Measurements from ENCODE around the gene WNT5A.

WNT5A gene

DNA sequence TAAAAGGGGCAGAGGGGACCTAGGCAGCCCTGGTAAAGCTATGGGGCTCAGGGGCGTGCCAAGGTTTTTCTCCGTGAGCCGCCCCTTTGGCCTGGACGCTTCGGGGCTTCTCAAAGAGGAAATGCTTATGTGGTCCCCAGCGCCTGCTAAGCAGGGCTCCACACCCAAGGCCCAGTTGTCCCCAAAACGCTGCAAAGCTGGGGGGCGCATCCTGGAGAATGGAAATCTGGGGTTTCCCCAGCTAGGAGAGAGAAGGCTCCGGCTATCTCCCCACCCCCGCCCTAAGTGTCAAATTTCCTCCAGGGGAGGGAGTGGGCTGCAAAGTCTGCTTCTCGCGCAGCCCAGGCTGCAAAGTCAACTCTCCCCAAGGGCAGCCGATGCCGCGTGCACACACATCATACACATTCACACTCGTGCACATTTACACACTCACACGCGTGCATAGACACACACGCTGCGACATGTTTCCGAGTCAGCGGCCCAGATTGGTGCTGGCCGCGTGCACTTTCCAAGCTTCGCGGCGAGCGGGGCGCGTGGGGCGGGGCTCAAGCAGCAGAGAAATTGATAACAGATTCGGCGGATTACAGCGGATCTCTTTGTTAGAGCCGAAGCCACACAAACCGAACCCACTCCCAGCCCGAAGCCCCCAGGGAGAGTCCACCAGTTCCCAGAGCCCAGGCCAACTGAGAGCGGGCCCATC lies 4.5 kb downstream of the WNT5A start:
- DNase-seq (ENCODE audit: low spot score) (no peak), FAIRE-seq (no peak)

DNA sequence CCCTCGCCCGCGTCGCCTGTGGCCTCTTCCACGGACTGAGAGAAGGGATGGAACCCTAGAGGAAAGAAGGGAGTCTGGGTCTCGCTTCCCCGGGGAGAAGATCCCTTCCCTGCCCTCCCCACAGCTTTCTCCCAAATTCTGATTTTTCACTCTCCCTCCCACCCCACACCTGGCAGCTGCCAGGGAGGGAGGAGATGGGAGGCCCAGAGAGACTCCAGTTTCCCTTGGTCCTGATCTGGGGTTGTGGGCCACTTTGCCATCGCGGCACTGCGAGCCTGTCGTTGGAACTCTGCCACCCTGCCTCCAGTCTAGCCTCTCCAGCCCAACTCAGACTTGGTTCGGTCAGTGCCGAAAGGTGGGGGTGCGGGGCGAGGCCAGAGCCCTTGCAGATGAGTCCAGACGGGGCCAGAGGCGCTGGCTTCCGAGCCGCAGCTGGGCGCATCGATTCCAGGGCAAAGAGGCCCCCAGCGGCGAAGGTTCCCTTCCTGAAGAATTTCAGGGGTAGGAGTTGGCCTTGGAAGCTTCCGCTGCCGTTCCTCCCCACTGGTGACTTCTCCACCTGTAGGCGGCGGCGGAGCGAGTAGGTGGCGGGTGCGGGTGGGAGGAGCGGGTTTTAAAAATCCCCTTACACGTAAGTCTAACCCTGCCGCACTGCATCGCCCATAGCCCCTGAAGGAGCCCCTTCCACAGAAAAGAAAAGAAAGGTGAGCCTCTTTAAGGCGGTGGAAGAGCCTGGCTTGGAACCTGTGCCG lies 5.2 kb downstream of the WNT5A start:
- no peak for FAIRE-seq
- no peak for DNase-seq (ENCODE audit: low spot score)

DNA sequence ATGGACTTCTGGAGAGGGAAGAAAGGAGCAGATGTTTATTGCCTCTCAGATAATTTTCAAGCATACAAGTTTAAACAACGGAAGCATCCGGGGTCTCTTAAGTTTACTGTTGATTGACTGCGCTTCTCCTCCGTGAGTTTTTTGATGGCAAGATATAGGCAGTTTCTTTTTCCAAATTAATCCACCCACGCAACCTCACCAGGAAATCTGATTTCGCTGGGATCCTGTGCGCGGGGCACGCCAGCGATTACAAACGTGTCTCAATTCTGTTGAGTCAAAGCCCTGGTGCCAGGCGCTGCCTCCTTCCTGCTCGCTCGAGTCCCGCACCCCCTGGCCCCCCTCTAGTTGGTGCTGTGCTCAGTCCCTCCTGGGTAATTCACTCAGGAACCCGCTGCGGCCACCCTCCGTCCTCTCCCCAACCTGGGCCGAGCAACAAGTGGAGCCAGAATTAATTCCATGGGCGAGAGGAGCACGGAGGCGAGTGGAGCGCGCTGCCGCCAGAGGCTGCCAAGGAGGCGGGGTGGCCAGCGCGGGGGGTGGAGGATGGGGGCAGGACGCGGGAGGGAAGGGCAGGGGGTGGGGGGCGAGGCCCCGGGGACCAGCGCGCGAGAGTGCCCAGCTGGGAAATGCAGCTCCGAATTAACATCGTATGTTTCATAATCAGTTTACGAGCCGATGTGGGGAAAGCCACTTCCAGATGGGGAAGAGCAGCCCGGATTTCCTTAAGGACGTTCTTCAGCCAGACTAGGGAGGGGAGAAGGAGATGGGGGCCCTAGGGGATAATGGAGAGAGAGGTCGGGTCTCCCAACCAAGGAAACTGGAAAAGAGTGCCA lies 6.0 kb downstream of the WNT5A start:
- DNase-seq (ENCODE audit: low spot score) (peak; percentile 38), FAIRE-seq (no peak)

DNA sequence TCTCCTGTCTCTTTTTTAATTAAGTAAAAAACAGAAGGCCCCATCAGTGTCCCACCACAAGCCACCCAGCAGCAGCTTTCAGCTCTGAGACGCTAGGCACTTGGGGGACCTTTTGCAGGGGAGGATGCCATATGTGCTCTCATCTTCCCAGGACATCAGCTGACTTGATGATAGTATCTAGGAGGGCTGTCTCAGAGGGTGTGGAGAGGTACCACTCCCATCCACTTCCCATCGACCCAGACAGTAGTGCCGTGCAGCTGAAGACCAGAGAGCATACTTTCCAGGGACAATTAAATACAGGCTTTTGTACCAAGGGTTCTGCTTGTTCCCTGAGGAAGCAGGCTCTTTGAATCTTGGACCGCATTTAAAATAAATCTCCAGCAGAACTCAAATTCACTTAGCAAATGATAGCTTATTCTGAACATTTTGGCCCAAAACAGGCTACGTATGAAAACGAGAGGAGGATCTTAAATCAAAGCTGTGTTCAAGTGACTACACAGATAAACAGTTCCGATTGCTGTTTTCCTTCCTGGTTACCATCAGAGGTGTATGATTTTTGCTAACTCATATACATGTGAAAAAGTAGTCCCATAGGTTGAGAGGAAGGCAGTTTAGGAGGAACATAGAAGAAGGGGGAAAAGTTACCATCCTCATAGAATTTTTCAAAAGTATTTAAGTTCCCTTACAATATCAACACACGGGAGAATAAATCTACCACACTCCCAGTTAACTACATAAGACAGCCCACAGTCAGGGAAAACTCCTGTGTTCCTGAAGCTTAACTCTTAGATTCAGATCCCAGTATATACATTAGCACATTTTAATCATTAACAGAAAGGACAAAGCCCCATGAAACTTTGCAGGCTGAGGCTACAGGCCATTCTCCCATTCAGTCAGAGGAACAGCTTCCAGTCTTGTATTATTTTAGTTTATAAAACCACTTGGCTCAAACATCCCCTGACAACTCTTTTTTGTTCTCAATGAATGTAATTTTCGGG lies 9.5 kb downstream of the WNT5A start:
- FAIRE-seq (no peak), DNase-seq (ENCODE audit: low spot score) (no peak)

DNA sequence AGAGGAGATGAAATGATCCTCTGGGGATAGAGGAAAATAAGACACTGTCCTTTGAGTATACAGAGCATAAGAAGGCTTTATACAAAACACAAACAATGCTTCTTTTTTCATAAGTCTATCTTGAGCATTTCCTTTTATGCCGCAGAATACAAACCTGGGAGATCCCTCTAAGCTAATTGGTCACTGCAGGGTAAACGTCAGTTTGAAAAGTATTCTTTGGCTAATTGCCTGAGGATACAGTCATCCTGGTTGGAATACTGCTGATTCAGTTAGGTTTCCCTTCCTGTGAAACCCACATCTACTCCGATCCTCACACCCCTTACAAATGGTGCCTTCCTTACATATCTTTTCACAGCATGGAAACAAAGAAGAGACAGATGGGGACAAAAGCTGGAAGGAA lies 10.6 kb downstream of the WNT5A start:
- DNase-seq (ENCODE audit: low spot score), result no peak

DNA sequence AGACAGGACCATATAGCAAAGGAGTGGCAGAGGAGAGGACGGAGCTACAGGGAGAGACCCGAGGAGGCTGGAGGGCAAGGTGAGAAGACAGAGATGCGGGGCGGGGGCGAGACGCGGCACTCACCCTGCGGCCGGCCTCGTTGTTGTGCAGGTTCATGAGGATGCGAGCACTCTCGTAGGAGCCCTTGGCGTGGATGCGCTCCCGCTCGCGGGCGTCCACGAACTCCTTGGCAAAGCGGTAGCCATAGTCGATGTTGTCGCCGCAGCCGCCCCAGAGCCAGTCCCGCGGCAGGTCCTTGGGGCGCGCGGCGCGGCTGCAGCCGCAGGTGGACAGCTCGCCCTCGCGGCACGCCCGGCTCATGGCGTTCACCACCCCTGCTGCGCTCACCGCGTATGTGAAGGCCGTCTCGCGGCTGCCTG lies 12.9 kb downstream of the WNT5A start:
- DNase-seq (ENCODE audit: low spot score) (no peak), FAIRE-seq (no peak)

More for the DNA sequence above, 10.6 kb downstream of the WNT5A start:
- no peak for FAIRE-seq

DNA sequence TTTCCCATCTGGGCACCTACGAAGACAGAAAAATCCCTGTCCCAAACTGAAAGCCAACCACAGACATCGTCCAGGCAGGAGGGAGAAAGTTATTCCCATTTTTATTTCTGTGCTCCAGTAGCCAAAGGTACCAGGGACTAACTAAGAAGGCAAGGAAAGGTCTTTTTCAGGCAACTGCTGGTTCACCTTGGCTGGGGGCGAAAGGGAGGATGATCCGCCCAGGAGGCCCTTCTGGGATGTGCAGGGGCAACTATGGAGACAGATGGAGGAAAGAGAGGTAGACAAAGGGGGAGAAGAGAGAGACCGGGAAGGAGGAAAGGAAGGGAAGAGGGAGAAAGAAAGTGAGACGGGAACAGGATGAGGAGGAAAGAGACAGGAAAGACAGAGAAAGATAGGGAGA lies 13.3 kb downstream of the WNT5A start:
- no peak for DNase-seq (ENCODE audit: low spot score)
- FAIRE-seq, result no peak

DNA sequence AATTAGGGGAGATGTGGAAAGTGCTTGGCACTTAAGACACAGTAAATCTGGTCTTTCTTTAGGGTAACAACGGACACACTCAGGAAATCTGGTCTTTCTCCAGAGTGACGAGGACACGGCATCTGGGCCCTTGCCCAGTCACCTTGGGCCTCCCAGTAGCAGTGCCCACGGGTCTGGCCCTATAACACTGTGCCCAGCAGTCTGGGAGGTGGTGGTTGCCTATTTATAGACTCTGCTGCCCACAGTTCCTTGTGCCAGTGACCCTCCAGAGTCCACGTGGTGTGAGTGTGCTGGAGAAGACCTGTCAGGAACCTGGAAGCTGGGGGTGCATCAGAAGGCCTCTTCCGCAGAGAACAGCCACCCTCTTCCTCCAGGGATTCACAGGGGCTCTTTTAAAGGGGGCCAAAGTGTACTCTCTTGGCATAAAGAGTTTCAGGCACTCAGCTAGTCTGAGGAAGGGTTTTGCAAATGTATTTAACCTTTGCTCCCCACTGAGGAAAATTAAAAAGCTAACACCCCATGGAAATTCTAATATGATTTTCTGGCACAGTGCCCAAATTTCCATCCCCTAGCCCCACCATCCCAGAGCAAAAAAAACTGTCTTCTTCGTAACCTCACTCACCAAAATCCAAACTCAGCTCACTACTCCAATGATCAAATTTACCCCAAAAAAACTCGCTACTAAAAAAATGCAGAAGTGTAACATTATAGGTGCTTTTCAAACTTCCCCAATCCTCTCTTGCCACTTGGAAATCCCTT lies 15.4 kb downstream of the WNT5A start:
- DNase-seq (ENCODE audit: low spot score) (no peak), FAIRE-seq (no peak)

DNA sequence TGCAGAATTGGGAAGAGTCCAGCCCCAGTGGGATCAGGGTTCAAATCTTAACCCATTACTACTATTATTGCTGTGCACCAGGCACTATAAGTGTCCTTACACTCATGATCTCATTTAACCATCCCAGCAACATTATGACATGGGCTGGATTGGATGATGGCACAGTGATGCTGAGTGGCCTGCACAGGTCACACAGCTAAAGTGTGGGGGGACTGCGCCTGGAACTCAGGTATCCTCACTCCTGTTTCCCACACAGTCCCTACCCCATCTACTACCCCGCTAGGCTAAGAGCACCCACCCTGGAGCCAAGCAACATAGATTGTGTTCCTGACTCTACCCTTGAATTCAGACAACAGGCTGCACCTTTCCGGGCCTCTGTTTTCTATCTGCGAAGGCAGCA lies 16.0 kb downstream of the WNT5A start:
- FAIRE-seq, result no peak

DNA sequence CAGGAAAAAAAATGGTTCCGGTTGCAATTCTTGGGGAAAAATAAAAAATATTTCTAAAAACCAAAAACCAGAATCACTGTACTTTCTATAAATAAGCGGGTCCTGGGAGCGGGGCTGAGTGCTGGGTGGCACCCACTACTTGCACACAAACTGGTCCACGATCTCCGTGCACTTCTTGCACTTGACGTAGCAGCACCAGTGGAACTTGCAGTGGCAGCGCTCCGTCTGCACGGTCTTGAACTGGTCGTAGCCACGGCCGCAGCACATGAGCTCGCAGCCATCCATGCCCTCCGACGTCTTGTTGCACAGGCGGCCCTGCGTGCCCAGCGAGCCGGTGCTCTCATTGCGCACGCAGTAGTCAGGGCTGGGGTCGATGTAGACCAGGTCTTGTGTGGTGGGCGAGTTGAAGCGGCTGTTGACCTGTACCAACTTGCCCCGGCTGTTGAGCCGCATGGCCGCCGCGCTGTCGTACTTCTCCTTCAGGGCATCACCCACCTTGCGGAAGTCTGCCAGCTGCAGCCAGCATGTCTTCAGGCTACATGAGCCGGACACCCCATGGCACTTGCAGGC lies 17.1 kb downstream of the WNT5A start:
- no peak for DNase-seq (ENCODE audit: low spot score)
- FAIRE-seq, result no peak

More for the DNA sequence above, 16.0 kb downstream of the WNT5A start:
- no peak for DNase-seq (ENCODE audit: low spot score)

DNA sequence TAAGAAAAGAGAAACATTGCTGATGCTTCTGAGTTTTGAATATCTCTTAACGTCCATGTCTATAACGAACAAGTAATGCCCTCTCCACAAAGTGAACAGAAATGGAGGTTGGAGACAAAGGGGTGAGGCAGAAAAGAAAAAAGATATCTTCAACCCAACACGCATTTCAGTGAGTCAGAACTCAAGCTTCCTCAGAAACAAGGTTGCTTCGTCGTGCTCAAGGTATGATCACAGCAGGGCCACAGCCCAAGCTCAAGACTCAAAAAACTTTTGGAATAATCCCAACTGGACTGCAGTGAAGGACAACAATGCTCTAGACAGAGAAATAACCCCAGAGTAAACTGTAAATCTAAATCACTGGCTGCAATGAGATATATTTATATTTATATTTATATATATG lies 18.9 kb downstream of the WNT5A start:
- no peak for FAIRE-seq

DNA sequence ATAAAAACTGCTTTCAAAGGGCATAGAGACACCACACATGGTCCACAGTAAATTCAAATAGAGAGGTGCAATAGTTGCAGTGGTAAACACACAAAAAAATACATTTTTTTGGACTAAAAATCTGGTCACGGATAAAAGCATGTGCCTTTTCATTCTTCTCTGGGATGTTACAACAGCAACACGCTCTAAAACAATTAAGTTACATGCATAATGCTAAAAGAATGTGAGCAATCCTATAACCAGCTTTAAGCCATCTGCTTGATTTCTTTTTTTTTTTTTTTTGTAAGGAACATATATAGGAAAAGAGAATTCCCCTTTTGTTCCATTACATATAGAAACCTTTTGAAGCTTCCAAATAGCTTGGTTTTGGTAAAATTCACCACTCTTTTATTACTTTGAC lies 20.0 kb downstream of the WNT5A start:
- FAIRE-seq (no peak), DNase-seq (ENCODE audit: low spot score) (no peak)

More for the DNA sequence above, 18.9 kb downstream of the WNT5A start:
- DNase-seq (ENCODE audit: low spot score), result no peak

DNA sequence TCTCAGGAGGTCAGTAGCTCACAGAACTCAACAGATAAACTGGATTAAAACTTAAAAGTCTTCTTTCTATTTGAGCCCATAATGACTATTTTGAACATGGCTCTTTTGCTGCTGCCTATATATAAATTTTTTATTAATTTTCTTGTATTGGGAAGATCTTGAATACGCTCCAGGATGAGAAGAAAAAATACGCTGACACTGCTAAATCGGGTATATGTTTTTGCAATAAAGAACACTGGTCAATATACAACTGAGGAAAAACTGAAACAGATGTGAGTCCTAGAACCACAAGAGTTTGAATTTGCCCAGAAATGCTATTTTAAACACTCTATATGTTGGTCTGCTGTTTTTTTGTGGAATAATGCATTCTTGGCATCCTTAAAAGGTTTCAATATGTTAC lies 20.6 kb downstream of the WNT5A start:
- DNase-seq (ENCODE audit: low spot score), result no peak
- no peak for FAIRE-seq

DNA sequence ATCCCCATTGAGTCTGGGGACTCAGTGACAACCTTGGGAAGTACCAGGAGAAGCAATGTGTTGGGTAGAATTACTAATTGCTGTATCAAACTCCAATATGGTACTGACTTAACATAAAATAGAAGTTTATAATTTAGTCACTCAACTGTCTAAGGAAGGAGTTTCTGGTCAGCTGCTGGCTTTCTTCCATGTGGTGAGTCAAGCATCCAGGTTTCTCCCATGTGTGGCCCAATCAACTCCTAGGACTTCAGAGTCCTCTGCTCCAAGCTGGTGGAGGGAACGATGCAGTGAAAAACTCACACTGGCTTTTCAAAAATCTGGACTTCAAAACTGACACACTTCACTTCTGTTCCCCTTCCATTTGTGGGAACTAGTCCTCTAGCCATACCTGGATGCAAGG lies 25.2 kb downstream of the WNT5A start:
- no peak for FAIRE-seq

DNA sequence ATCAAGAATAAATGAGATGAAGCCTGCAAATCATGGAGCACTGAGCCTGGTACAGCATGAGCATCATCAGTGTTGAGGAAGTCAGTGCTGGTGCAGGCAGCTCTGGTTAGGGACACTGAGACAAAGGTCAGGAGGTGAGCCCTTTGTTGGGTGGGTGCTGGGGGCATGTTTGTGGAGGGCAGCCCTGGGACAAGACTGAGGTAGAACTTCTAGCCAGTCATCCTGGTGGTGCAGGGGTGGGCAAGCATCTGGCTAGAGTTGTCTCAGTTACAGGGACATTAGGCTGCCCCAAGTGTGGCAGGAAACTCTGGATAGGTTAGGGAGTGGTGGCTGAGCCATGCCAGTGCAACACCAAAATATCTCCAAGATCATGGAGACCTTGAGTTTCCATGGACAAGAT lies 27.3 kb downstream of the WNT5A start:
- FAIRE-seq, result no peak
- DNase-seq (ENCODE audit: low spot score), result no peak

More for the DNA sequence above, 25.2 kb downstream of the WNT5A start:
- DNase-seq (ENCODE audit: low spot score), result no peak

DNA sequence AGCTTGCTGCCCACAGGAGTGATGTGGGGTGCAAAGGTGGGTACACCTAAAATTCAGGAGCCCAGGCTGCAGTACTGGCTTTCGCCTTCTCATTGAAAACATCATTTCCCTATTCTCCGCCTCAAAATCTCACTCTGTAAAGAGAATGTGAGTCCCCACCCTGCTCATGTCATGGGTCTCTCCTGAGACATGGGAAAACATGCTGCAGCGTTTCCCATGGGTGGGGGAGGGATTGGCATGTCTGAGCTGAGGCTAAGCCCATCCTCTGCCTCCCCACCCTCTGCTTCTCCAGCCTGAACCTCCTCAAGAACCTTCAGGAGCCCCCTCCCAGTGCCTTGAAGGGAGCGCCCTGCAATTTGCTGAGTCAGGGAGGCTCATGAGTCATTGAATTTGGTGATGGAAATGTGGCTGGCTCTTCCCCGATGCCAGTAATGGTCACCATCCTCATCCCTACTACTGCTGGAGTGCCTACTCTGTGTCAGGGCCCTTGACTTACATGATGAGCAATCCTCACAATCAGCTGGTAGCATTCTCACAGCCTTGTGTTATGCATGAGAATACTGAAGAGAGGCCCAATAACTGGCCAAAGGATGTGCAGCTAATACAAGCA lies 28.8 kb downstream of the WNT5A start:
- FAIRE-seq, result no peak
- peak; percentile 23 for DNase-seq (ENCODE audit: low spot score)

DNA sequence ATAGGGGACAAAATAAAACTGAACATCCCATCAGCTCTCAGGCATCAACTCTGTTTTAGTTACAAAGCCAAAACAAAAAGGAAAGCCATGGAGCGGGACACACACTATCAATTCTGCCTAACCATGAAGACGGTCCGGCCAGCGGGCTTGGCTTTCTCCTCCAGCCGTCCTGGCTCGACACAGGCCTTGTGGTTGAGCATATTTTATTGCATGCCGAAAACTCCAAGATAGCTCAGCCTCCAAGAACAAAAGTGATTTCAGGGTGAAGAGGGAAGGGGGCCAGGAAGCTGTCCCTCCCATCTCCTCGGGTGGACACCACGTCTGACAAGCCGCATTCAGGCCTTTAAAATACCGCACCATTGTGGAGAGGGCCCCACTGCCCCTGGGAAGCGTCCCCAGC lies 31.2 kb downstream of the WNT5A start:
- DNase-seq (ENCODE audit: low spot score), result no peak
- FAIRE-seq, result no peak

DNA sequence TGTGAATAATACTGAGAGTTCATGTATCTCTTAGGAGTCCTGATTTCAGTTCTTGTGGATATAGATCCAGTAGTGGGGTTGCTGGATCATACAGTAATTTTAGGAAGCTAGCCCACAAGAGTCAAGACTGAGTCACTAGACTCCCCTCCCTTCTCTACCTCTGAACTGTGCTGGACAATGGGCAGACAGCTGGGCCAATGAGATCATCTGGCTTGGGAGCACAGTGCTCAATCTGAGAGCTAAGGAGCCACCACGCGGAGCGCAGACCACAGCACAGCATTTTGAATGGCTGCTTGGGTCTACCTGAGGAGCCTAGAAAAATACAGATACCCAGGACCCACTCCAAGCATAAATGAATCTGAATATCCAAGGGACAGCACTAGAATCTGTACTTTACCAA lies 32.5 kb downstream of the WNT5A start:
- no peak for FAIRE-seq
- no peak for DNase-seq (ENCODE audit: low spot score)

DNA sequence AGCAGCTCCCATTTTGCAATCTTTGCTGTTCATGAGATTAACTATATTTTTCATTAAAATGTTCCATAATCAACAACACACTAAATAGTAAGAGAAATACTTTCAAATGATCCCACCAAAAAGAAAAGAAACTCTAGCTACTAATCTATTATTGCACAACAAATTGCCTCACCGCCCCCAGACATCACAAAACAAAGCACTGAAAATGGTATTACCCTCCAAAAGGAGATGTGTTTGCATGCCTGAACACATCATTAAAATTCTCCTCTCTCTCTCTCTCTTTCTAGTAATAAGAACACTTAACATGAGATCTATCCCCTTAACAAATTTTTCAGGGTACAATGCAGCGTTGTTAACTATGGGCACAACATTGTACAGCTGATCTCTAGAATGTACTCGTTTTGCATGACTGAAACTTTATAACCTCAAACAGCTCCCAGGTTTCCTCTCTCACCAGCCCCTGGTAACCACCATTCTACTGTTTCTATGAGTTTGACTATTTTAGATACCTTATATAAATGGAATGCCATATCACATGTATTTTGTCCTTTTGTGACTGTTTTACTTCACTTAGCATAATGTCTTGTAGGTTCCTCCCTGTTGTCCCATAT lies 33.1 kb downstream of the WNT5A start:
- DNase-seq (ENCODE audit: low spot score) (no peak), FAIRE-seq (no peak)

Data from urothelium cell line (cell line).